ENCODE measurements around the gene LRMDA. TPM values are rescaled to one million over a fixed set of nuclear protein-coding genes. Genes with fewer than 3 reads are reported as not detected.

The LRMDA gene
- 17.7 TPM for total RNA-seq
- 7.9 TPM for polyA plus RNA-seq

- Histone ChIP-seq H3K4me3 (ENCODE audit: low read depth, low read length) (peak within 1 kb of the TSS; percentile 57), H3K27ac (ENCODE audit: low read depth) (peak within 1 kb of the TSS; percentile 82), H3K36me3 (ENCODE audit: insufficient read depth) (no peaks in the 10 kb centered on the region), H3K4me1 (ENCODE audit: insufficient read depth) (no peaks in the 10 kb centered on the region)
- no peak for DNase-seq (ENCODE audit: extremely low spot score)
- 11% methylated on average over 82 of the region's 82 CpGs for WGBS
Observed at GRCh38 chr10:75431180-75432111, at the start of gene LRMDA. Gene LRMDA, plus strand, starts transcription at chr10:75431624.

GRCh38 chr10:75386128-75386527, 45.3 kb upstream of the LRMDA start:
- 97% methylated on average over 3 of the region's 3 CpGs for WGBS
- H3K4me1 ChIP-seq (ENCODE audit: insufficient read depth), result no peaks in the 10 kb centered on the region
- no peaks in the 10 kb centered on the region for H3K36me3 ChIP-seq (ENCODE audit: insufficient read depth)
- H3K27ac ChIP-seq (ENCODE audit: low read depth), result no peak overlapping the region
- DNase-seq (ENCODE audit: extremely low spot score), result no peak
- no peak overlapping the region for H3K4me3 ChIP-seq (ENCODE audit: low read depth, low read length)

GRCh38 chr10:75388082-75388481, 43.3 kb upstream of the LRMDA start:
- no peaks in the 10 kb centered on the region for H3K4me1 ChIP-seq (ENCODE audit: insufficient read depth)
- H3K27ac ChIP-seq (ENCODE audit: low read depth), result no peak overlapping the region
- no peaks in the 10 kb centered on the region for H3K36me3 ChIP-seq (ENCODE audit: insufficient read depth)
- 98% methylated on average over 3 of the region's 3 CpGs for WGBS
- DNase-seq (ENCODE audit: extremely low spot score), result no peak
- no peak overlapping the region for H3K4me3 ChIP-seq (ENCODE audit: low read depth, low read length)

DNA sequence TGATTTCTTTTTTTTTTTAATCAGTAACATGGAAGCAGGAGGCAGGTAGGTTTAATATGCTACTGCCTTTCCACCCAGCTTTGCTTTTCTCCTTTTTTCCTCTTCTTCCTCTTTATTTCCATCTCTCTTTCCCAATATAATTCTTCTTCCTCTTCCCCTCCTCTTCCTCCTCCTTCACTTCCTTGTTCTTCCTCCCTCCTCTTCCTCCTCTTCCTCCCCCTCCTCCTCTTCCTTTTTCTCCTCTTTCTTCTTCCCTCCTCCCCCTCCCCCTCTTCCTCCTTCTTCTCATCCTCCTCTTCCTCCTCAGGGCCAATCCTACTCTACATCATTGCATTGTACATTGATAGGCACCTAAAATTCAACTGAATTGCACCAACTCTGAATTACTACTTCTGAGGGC, 41.2 kb upstream of the LRMDA start:
- Histone ChIP-seq H3K4me1 (ENCODE audit: insufficient read depth) (no peaks in the 10 kb centered on the region), H3K27ac (ENCODE audit: low read depth) (no peak overlapping the region)

GRCh38 chr10:75392271-75392670, 39.2 kb upstream of the LRMDA start:
- no peaks in the 10 kb centered on the region for H3K36me3 ChIP-seq (ENCODE audit: insufficient read depth)
- H3K4me1 ChIP-seq (ENCODE audit: insufficient read depth), result no peaks in the 10 kb centered on the region
- DNase-seq (ENCODE audit: extremely low spot score), result no peak
- WGBS, result 93% methylated on average over 2 of the region's 2 CpGs
- no peak overlapping the region for H3K4me3 ChIP-seq (ENCODE audit: low read depth, low read length)
- H3K27ac ChIP-seq (ENCODE audit: low read depth), result no peak overlapping the region

More for the DNA sequence above, 41.2 kb upstream of the LRMDA start:
- Histone ChIP-seq H3K36me3 (ENCODE audit: insufficient read depth) (no peaks in the 10 kb centered on the region), H3K4me3 (ENCODE audit: low read depth, low read length) (no peak overlapping the region)
- no peak for DNase-seq (ENCODE audit: extremely low spot score)

DNA sequence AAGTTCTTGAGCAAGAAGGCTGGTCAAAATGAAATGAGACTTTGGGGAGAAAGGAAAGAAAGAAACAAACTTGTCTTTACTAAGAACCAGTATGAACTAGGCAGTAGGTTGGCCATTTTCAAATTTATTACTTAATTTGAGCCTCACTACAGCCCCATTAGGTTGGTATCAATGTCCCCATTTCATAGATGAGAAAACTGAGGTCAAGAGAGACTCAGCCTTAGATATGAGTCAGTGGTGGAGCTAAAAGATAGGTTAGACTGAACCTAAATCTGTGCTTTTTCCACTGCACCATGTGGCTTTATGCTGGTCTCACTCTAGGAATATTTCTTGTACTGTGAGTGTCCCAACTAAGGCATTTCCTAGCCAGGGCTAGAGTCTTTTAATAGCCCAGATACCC, 38.7 kb upstream of the LRMDA start:
- H3K4me3 ChIP-seq (ENCODE audit: low read depth, low read length), result no peak overlapping the region
- H3K27ac ChIP-seq (ENCODE audit: low read depth), result no peak overlapping the region
- H3K36me3 ChIP-seq (ENCODE audit: insufficient read depth), result no peaks in the 10 kb centered on the region
- no peak for DNase-seq (ENCODE audit: extremely low spot score)
- no peaks in the 10 kb centered on the region for H3K4me1 ChIP-seq (ENCODE audit: insufficient read depth)

DNA sequence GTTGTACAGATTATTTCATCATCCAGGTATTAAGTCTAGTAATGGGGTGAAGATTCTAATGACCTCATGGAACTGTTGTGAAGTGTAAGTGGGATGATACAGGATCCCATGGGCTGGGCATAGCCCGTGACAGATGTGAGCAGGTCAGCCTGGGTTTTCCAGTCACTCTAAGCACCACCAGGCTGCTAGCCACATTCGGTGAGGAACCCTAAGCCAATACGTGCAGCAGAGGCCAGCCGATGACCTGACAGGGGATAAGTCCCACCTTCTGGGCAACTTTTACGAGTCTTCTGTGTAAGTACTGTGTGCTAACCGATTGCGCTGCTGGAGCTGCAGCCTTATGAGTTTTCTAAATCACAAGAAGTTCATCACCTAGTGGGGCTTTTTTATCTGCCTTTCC, 37.2 kb upstream of the LRMDA start:
- Histone ChIP-seq H3K27ac (ENCODE audit: low read depth) (no peak overlapping the region), H3K36me3 (ENCODE audit: insufficient read depth) (peaks cover 6% of the 10 kb centered on the region), H3K4me3 (ENCODE audit: low read depth, low read length) (no peak overlapping the region), H3K4me1 (ENCODE audit: insufficient read depth) (no peaks in the 10 kb centered on the region)
- no peak for DNase-seq (ENCODE audit: extremely low spot score)
- WGBS, result 95% methylated on average over 7 of the region's 7 CpGs

GRCh38 chr10:75395066-75395931, 36.1 kb upstream of the LRMDA start:
- no peak for DNase-seq (ENCODE audit: extremely low spot score)
- WGBS, result 25% methylated on average over 64 of the region's 64 CpGs
- H3K4me3 ChIP-seq (ENCODE audit: low read depth, low read length), result peak overlapping the region; percentile 40

GRCh38 chr10:75395932-75396630, 35.3 kb upstream of the LRMDA start:
- H3K4me1 ChIP-seq (ENCODE audit: insufficient read depth), result no peaks in the 10 kb centered on the region
- H3K27ac ChIP-seq (ENCODE audit: low read depth), result peak overlapping the region; percentile 68
- 38% methylated on average over 65 of the region's 65 CpGs for WGBS
- H3K4me3 ChIP-seq (ENCODE audit: low read depth, low read length), result peak overlapping the region; percentile 40
- no peak for DNase-seq (ENCODE audit: extremely low spot score)
- peaks cover 8% of the 10 kb centered on the region for H3K36me3 ChIP-seq (ENCODE audit: insufficient read depth)

More at GRCh38 chr10:75395066-75395931, 36.1 kb upstream of the LRMDA start:
- H3K4me1 ChIP-seq (ENCODE audit: insufficient read depth), result no peaks in the 10 kb centered on the region
- H3K36me3 ChIP-seq (ENCODE audit: insufficient read depth), result peaks cover 8% of the 10 kb centered on the region
- peak overlapping the region; percentile 3 for H3K27ac ChIP-seq (ENCODE audit: low read depth)

DNA sequence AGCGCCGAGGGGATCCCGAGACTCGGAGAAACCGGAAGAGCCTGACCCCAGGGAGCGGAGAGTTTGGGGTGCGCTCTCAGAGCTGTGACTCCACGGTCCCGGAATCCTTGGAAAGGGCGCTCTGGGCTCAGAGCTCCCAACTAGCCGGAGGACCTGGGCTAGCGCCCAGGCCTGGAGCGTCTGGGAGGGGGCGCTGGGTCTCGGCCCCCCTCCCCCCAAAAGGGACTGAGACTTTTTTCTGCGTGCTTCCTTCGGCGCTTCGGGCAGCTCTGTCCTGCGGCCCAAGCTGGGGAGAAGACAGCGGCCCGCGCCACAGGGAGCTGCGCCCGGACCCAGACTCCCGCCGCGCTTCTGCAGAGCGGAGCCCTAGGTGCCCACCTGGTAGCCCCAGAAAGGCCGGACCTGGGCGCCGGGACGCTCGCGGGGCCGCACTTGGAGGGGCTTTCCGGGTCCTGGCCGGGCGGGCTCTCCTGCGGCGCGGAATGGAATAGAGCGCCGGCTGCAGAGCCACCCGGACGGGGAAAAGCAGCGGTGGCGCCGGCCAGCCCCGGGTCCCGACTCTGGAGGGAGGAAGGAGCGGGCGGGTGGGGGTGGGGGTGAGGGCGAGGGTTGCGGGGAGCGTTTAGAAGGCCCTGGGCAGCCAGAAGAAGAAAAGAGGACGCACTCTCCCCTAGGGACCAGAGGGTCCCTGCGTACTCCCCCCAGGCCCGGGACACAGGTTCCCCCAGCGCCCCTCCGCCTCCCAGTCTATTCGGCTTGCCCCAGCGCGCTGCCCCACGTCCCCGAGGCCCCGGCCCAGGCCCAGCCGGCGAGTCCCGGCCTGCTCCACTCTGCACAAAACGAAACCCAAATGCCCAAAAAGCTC, 34.6 kb upstream of the LRMDA start:
- no peak for DNase-seq (ENCODE audit: extremely low spot score)
- peak overlapping the region; percentile 70 for H3K27ac ChIP-seq (ENCODE audit: low read depth)
- 26% methylated on average over 71 of the region's 71 CpGs for WGBS
- H3K4me1 ChIP-seq (ENCODE audit: insufficient read depth), result no peaks in the 10 kb centered on the region
- H3K4me3 ChIP-seq (ENCODE audit: low read depth, low read length), result peak overlapping the region; percentile 40
- peaks cover 8% of the 10 kb centered on the region for H3K36me3 ChIP-seq (ENCODE audit: insufficient read depth)

- peaks cover 8% of the 10 kb centered on the region for H3K36me3 ChIP-seq (ENCODE audit: insufficient read depth)
- no peak for DNase-seq (ENCODE audit: extremely low spot score)
- peak overlapping the region; percentile 40 for H3K4me3 ChIP-seq (ENCODE audit: low read depth, low read length)
- H3K4me1 ChIP-seq (ENCODE audit: insufficient read depth), result no peaks in the 10 kb centered on the region
- WGBS, result 50% methylated on average over 19 of the region's 19 CpGs
- no peak overlapping the region for H3K27ac ChIP-seq (ENCODE audit: low read depth)
Observed at GRCh38 chr10:75397496-75398199, 33.8 kb upstream of the LRMDA start.

DNA sequence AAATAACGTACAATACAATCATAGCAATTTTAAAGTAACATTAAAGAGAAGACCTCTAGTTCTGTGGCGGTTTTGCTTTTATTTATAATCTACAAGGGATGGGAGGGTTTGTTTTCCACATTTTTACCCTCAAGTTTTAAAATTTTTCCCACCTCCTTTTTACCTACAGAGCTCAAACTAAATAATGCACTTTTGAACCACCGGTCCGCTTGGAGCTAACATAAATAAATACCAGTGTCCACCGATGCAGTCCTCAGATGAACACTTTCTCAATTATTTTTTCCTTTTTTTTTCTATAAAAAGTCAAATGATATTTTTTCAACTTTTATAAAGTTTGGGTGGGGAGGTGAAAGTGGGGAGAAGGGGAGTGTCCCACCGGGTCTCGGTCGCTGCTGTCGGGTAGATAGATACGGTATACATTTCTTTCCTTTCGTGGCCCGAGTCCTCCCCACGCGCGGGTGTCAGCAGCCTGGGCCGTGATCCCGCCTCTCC, 33.2 kb upstream of the LRMDA start:
- 44% methylated on average over 17 of the region's 17 CpGs for WGBS
- H3K4me1 ChIP-seq (ENCODE audit: insufficient read depth), result no peaks in the 10 kb centered on the region
- H3K36me3 ChIP-seq (ENCODE audit: insufficient read depth), result peaks cover 8% of the 10 kb centered on the region
- no peak for DNase-seq (ENCODE audit: extremely low spot score)
- H3K27ac ChIP-seq (ENCODE audit: low read depth), result peak overlapping the region; percentile 73
- peak overlapping the region; percentile 79 for H3K4me3 ChIP-seq (ENCODE audit: low read depth, low read length)

Measured in urinary bladder (tissue), 4 donors.